Endothelial cell of umbilical vein (primary cell): ENCODE measurements around the gene FAM118B.

Source experiments
- EZH2 ChIP-seq: IDR thresholded peaks from 2 replicates; pipeline ENCODE4 v1.6.1; 2012; ENCODE audit warnings: borderline replicate concordance, low read depth, mild to moderate bottlenecking, moderate library complexity, low read length, inconsistent platforms; ENCODE audit not compliant: severe bottlenecking
- FOS ChIP-seq: IDR thresholded peaks from 2 replicates; pipeline ENCODE4 v1.6.1; 2011; ENCODE audit warnings: mild to moderate bottlenecking, low read length, moderate library complexity, borderline replicate concordance; ENCODE audit not compliant: insufficient read depth
- POLR2A ChIP-seq: IDR thresholded peaks from 2 replicates; pipeline ENCODE4 v1.6.1; 2012; ENCODE audit warnings: low read depth, mild to moderate bottlenecking, control low read depth, low read length
- POLR2AphosphoS5 ChIP-seq: IDR thresholded peaks from 2 replicates; pipeline ENCODE4 v1.6.1; 2012; ENCODE audit warnings: low read depth, mild to moderate bottlenecking, control low read depth, low read length, moderate library complexity; ENCODE audit not compliant: insufficient read depth
- TF ChIP-seq, protein P1 (sequence below), 2 donors: IDR thresholded peaks; 1 replicate in 1 of 2; 2 replicates in 1 of 2; pipeline ENCODE4 v1.5.1; 2011; ENCODE audit warnings: low read length in 2 of 2, mild to moderate bottlenecking in 2 of 2, moderate library complexity in 2 of 2, control low read depth in 1 of 2, inconsistent platforms in 1 of 2, low read depth in 1 of 2; ENCODE audit not compliant: insufficient read depth in 1 of 2; ENCODE audit errors: extremely low read depth in 1 of 2

DNA sequence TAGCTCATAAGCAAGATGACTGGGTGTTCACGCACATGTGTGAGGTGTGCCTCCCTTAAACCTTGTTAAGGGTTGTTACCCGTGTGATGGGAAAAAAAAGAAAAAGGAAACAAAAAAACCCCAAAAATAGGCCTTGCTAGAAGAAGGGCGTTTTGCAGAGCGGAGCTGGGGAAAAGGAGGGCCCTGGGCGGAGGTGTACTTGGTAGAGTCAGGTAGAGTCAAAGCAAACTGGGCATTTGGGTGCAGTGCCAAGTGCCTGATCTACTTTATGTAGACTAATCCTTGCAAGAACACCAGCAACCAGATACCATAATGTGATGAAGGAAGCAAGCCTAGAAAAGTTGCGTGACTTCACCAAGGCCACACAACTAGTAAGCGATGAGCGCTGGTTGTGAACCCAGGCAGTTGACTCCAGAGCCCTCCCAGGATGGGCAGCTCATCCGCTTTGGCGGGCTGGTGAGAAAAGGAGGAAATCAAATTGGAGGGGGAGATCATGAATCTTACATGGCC is 70.1 kb downstream of the FAM118B start:
- TF ChIP-seq POLR2A, result no peak
- TF ChIP-seq, protein P1, sequence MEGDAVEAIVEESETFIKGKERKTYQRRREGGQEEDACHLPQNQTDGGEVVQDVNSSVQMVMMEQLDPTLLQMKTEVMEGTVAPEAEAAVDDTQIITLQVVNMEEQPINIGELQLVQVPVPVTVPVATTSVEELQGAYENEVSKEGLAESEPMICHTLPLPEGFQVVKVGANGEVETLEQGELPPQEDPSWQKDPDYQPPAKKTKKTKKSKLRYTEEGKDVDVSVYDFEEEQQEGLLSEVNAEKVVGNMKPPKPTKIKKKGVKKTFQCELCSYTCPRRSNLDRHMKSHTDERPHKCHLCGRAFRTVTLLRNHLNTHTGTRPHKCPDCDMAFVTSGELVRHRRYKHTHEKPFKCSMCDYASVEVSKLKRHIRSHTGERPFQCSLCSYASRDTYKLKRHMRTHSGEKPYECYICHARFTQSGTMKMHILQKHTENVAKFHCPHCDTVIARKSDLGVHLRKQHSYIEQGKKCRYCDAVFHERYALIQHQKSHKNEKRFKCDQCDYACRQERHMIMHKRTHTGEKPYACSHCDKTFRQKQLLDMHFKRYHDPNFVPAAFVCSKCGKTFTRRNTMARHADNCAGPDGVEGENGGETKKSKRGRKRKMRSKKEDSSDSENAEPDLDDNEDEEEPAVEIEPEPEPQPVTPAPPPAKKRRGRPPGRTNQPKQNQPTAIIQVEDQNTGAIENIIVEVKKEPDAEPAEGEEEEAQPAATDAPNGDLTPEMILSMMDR (IDR thresholded peaks at IDR 0.05; ENCODE audit: extremely low read depth in 1 of 2, insufficient read depth in 1 of 2, low read depth in 1 of 2, low read length in 2 of 2), result no peak
- TF ChIP-seq EZH2, result no peak
- TF ChIP-seq POLR2AphosphoS5, result no peak
- TF ChIP-seq FOS, result no peak
